GM19395 (cell line): ENCODE data around the gene ZNF776.
"Not testable (repeated sequence)": the region's sequence is repeated elsewhere in the genome, so short reads cannot be mapped to it uniquely, and the experiment has no call there.

ENCODE experiments used
- ATAC-seq: cut with Tn5 transposase; IDR thresholded peaks from one replicate; pipeline ENCODE4 v1.9.1; 2021; ENCODE audit warnings: mild to moderate bottlenecking, moderate library complexity; ENCODE audit not compliant: unreplicated experiment

ZNF776 gene

DNA sequence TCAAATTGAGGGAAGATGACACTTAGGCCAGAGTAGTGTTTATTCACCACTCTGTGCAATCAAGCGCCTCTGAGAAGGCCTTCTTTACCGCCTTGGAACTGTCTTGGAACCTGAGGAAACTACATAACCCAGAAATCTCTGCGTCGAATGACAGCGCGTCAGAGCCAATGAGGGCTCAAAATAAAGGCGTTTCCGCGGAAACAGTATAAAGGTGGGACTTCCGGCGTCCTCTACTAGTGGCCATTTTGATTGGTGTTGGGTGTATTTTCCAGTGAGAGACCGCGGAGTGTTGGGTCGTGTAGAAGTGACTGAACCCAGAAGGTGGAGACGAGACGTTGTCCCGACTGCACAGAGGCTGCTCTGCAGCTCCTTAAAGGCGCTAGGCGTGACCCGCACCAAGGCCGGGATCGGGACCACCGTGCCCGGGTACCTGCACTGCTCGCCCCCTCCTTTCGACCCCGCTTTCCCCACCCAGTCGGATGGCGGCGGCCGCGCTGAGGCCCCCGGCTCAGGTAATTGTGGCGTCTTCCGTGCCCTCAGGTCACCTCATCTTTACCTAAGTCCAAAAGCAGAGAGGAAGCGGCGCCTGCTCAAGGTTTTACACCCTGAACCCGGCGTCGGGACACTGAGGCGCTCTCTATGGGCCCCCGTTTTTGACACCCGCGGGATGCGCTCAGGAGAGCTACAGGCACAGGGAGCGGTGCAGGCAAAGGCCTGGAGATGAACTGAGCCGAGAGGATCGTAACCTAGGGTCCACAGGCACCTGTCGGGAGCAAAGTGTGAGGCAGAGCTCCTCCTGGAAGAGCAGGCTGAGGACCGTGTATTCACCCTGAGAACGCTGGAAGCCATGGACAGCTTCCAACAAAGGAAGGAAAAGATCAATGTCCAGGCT lies at the start of gene ZNF776:
ZNF776 (plus strand) TSS at position 236 of the 892 bp plus-strand sequence; CDS start at position 480, 244 bp downstream.
- peak; percentile 99 for ATAC-seq

DNA sequence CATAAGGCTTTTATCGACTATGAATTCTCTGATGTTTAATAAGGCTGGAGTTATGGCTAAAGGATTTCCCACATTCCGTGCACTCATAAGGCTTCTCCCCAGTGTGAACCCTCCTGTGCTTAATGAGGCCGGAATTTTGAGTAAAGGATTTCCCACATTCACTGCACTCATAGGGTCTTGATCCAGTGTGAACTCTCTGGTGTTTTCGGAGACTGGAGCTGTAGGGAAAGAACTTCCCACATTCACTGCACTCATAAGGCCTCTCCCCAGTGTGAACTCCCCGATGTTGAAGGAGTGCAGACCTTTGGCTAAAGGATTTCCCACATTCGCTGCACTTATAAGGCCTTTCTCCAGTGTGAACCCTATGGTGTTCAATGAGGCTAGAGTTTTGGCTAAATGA lies 45.0 kb upstream of the ZNF776 start:
- no peak for ATAC-seq

DNA sequence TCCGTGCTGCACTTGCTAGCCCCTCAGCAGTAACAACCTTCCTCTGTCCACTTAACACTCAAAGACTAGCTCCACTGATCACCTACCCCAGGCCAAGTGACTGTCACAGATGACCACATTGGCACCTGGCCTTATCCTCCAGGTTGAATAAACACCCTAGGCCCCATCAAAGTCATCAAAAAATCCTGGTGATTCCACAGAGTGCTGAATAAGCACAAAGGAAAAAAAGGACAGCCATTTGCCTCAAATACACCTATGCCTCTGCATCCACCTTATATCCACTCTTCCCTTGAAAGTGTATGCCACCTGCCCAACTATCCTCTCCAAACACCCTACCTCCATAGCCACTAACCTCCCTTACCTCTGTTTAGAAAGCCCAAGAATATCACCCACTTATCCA lies 40.3 kb upstream of the ZNF776 start:
- no peak for ATAC-seq

- ATAC-seq, result no peak
Measured at GRCh38 chr19:57708641-57709361, 37.8 kb upstream of the ZNF776 start, which contains the start of gene ZNF154. ZNF154 (minus strand) TSS chr19:57709204; CDS start chr19:57708971, 233 bp downstream.

- ATAC-seq, result no peak
Measured at GRCh38 chr19:57709616-57710015, 37.0 kb upstream of the ZNF776 start.

DNA sequence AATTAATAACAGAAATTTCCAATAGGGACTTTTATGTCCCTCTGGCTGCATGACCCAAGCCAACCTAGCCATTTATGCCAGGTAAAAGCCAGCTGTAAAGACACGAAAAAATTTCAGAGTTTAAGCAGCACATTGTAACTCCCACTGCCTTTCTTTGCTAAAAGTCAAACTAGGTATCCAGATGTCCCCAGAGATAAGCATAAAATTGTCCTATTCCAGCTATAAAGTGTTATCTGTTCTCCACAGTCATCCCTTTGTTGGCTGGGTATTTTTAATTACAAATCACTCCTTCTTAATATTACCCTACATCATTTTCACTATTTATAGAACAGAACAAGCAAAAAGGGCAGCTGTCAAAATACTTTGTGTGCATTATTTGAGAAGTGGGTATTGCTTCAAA lies 34.4 kb upstream of the ZNF776 start:
- ATAC-seq, result no peak

DNA sequence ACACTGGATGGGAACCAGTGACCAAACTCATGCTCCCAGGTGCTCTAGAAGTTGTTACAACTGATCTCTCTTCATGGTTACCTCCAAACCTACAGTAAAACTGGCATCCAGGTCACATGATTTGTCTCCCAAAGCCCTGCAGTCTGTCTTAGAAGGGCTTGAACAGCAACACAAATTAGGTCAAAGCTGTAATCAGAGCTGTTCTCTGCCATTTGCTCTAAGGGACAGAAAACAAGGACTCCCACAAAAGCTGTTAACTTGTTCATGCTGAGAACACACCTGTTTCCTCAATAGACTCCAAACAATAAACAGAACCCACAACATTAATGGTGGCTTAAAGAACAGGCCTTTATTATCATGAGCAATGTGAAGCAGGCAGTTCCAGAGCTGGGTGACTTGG lies 27.2 kb upstream of the ZNF776 start:
- no peak for ATAC-seq

GRCh38 chr19:57719901-57720519 lies 26.6 kb upstream of the ZNF776 start:
- ATAC-seq, result no peak

DNA sequence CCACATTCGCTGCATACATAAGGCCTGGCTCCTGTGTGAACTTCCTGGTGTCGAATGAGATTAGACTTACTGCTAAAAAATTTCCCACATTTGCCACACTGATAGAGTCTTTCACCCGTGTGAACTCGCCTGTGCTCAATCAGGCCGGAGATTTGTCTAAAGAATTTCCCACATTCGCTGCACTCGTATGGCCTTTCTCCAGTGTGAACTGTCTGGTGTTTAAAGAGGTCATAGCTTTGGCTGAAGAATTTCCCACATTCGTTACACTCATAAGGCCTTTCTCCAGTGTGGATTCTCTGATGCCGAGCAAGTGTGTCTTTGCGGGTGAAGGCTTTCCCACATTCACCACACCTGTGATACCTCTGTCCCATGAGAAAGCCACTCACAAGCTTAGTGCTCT lies 25.7 kb upstream of the ZNF776 start:
- no peak for ATAC-seq

- not testable (repeated sequence) for ATAC-seq
Measured at GRCh38 chr19:57738320-57738719, 8.3 kb upstream of the ZNF776 start.

DNA sequence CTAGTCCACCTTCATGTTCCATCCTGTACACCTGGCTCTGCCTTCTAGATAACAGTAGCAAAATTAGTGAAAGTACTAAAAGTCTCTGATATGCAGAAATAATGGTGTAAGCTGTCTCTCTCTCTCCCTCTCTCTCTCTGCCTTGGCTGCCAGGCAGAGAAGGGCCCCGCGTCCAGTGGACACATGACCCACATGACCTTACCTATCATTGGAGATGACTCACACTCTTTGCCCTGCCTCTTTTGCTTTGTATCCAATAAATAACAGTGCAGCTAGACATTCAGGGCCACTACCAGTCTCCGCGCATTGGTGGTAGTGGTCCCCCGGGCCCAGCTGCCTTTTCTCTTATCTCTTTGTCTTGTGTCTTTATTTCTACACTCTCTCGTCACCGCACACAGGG lies 7.8 kb upstream of the ZNF776 start:
- ATAC-seq, result not testable (repeated sequence)

DNA sequence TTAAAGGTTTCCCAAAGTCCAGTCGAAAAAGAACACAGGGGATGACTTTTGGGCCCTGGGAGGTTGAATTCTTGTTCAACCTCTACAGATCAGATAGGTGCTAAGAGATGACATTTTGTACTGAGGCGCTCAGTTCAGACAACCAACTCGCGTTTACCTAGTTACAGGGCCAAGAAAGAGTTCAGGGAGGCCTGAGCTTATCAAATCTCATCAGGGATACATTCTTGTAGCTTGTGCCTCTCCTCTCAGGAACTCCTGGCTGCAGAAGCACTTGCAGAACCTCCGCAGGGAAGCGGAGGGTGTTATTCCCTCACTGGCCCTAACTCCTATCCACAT lies 825 bp downstream of the ZNF776 start:
- ATAC-seq, result no peak

DNA sequence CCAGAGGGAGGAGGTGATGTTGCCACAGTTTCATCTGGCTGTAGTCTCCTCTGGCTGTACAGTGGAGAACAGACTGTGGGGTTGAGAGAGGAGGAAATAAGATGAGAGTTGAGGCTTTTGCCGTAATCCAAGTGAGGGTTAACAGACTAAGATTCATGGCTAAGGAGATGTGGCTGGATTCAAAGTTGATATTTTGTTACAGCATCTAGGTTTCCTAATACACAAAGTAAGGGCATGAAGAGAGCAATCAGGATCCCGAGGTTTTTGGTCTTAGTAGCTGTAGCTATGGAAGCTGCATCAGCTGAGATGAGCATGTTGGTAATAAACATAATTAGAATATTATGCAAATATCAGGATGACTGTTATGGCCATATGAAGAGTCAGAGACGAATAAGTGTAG lies 1.4 kb downstream of the ZNF776 start:
- ATAC-seq, result no peak

GRCh38 chr19:57754091-57754673 lies 7.6 kb downstream of the ZNF776 start:
- no peak for ATAC-seq

GRCh38 chr19:57755031-57755430 lies 8.4 kb downstream of the ZNF776 start:
- ATAC-seq, result no peak

GRCh38 chr19:57757941-57758340 lies 11.3 kb downstream of the ZNF776 start:
- ATAC-seq, result no peak

DNA sequence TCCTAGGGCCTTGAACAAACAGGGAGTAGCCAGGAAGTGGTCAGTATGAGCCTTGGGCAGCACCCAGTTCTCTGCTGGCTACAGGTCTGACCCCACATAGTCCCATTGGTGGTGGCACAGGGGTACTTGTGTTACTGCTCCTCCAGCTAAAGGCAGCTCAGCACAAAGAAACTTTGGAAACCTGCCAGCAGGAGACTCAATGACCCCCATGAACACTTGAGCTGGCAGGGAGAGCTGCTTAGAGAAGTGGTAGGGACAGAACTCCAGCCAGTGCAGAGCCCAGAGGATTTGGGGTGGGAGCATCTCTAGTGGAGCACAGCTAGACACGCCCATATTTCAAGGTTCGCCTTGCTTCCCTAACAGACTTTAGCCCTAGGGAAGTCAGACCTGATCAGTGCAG lies 12.5 kb downstream of the ZNF776 start:
- ATAC-seq, result no peak

DNA sequence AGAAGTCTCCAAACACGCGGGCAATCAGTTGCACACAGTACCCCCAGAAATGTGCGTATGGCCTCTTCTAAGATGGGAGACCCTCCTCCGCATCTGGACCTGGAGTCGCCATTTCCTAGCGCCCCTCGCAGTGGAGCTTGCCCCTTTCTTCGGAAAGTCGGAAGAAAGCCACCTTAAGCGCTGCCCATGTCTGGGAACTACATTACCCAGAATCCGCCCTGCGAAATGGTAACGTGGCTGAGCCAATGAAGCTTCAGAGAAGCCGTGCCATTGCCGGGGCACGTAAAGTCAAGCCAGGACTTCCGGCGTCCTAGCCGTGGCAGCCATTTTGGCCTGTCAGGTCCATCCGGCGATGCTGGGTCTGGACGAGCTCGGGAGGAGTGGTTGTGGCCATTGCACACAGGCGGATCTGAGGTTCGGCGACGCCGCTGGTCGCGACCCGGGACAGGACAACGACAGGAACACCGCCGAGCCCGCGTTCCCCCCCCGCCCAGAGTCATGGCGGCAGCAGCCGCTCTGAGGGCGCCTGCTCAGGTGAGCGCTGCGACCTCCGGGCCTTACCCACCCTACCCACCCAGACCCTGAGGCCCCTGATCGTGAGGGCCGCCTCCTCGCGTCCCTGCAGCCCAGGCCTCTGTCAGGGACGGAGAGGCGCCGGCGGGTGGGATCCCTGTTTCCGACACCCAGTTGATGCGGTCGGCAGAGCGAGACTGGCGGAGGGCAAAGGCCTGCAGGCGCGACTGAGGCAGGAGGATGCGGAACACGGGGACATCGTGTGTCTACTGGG lies 22.9 kb downstream of the ZNF776 start, which contains the start of gene ZNF586:
ZNF586 (plus strand) TSS at position 332 of the 787 bp plus-strand sequence; CDS start at position 499, 167 bp downstream.
- peak; percentile 99 for ATAC-seq

DNA sequence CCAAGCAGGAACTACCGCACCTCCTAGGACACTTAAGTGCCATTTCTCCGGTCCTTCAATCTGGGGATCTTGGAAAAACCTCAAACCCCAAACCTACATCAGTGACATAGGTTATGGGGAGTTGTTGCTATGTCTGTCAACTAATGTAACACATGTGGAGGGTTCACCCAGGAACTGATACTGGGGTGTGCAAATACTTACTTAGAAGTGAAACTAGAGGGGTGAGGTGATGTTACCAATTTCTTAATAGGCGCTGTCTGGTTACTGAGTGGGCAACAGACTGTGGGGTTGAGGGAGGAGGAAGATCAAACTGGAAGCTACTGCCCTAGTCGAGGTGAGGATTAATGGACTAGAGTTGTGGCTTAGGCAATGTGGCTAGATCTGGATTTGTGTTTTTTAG lies 24.8 kb downstream of the ZNF776 start:
- no peak for ATAC-seq

GRCh38 chr19:57773488-57773887 lies 26.9 kb downstream of the ZNF776 start:
- no peak for ATAC-seq
